Bronchial epithelial cell (primary cell): ENCODE results near the gene TPRG1L. TPM values are rescaled to one million over a fixed set of nuclear protein-coding genes. Genes with fewer than 3 reads are reported as not detected.
A peak's percentile ranks its signal among the peaks of the same experiment; 100 is the strongest.

Experiments
- DNase-seq: peaks from one replicate; pipeline ENCODE4 v3.0.0-alpha.2; 2010; ENCODE audit warnings: low read depth
- FAIRE-seq: peaks from 2 replicates; lab custom pipeline; 2011; peaks lifted over from hg19 to GRCh38; lab: Jason Lieb, UNC
- H3K27me3 ChIP-seq: 2 replicates; pipeline ENCODE4 v1.5.1; 2011; ENCODE audit warnings: low read length; ENCODE audit not compliant: control insufficient read depth, insufficient read depth
- H3K36me3 ChIP-seq: 2 replicates; pipeline ENCODE4 v1.5.1; 2011; ENCODE audit warnings: low read length; ENCODE audit not compliant: control insufficient read depth, insufficient read depth
- H3K4me3 ChIP-seq: 2 replicates; pipeline ENCODE4 v1.5.1; 2011; ENCODE audit warnings: mild to moderate bottlenecking, low read depth, low read length, control low read depth
- CTCF ChIP-seq: IDR thresholded peaks from 2 replicates; pipeline ENCODE4 v1.5.1; 2011; ENCODE audit warnings: mild to moderate bottlenecking, moderate library complexity, low read length, control low read depth, inconsistent platforms; ENCODE audit not compliant: insufficient read depth, severe bottlenecking
- total RNA-seq: library from RNA; depleted of rRNA; stranded (reverse); fragments of >200 nt; gene quantifications from 2 replicates; pipeline ENCODE4 v1.2.1, GENCODE V29; 2014

Gene TPRG1L
- total RNA-seq, 1 donor from 2014 or later = 33.4 TPM

GRCh38 chr1:3668148-3668547, 43.3 kb downstream of the TPRG1L start:
- no peak for DNase-seq
- H3K27me3 ChIP-seq = peaks cover 1% of the 10 kb centered on the region

GRCh38 chr1:3668585-3669300, 43.9 kb downstream of the TPRG1L start:
- TF ChIP-seq CTCF = no peak
- peaks cover 1% of the 10 kb centered on the region for H3K27me3 ChIP-seq
- no peak overlapping the region for H3K4me3 ChIP-seq
- peak; percentile 23 for DNase-seq
- H3K36me3 ChIP-seq = no peaks in the 10 kb centered on the region
- no peak for FAIRE-seq

More at GRCh38 chr1:3668148-3668547, 43.3 kb downstream of the TPRG1L start:
- no peak for FAIRE-seq
- H3K36me3 ChIP-seq = no peaks in the 10 kb centered on the region
- no peak for TF ChIP-seq CTCF
- H3K4me3 ChIP-seq = no peak overlapping the region

- DNase-seq = no peak
- no peaks in the 10 kb centered on the region for H3K36me3 ChIP-seq
- peaks cover 1% of the 10 kb centered on the region for H3K27me3 ChIP-seq
- no peak for FAIRE-seq
- H3K4me3 ChIP-seq = no peak overlapping the region
- no peak for TF ChIP-seq CTCF
Measured at GRCh38 chr1:3669421-3669821, 44.6 kb downstream of the TPRG1L start.

- Histone ChIP-seq H3K27me3 (peaks cover 1% of the 10 kb centered on the region), H3K4me3 (no peak overlapping the region), H3K36me3 (no peaks in the 10 kb centered on the region)
- DNase-seq (no peak), FAIRE-seq (no peak)
- TF ChIP-seq CTCF = no peak
Measured at GRCh38 chr1:3669971-3670431, 45.2 kb downstream of the TPRG1L start.

GRCh38 chr1:3670823-3671265, 46.0 kb downstream of the TPRG1L start:
- DNase-seq (no peak), FAIRE-seq (no peak)
- peaks cover 1% of the 10 kb centered on the region for H3K27me3 ChIP-seq
- TF ChIP-seq CTCF = no peak
- H3K4me3 ChIP-seq = no peak overlapping the region
- H3K36me3 ChIP-seq = no peaks in the 10 kb centered on the region
